Colon (tissue), 2 donors: ENCODE data around the gene PTPRS.
"Not testable (repeated sequence)": the region's sequence is repeated elsewhere in the genome, so short reads cannot be mapped to it uniquely, and the experiment has no call there.

Source experiments
- FAIRE-seq: peaks from 2 replicates; lab custom pipeline; 2012; peaks lifted over from hg19 to GRCh38; lab: Jason Lieb, UNC
- donor health status: control.
- donor health status: control.

The PTPRS gene

GRCh38 chr19:5340637-5341447 lies at the start of gene PTPRS:
Gene PTPRS, minus strand, starts transcription at chr19:5340812. Its CDS starts 54,672 bp downstream, at chr19:5286140.
- FAIRE-seq: no peak

- no peak for FAIRE-seq
Measured at GRCh38 chr19:5389353-5389752, 48.7 kb upstream of the PTPRS start.

DNA sequence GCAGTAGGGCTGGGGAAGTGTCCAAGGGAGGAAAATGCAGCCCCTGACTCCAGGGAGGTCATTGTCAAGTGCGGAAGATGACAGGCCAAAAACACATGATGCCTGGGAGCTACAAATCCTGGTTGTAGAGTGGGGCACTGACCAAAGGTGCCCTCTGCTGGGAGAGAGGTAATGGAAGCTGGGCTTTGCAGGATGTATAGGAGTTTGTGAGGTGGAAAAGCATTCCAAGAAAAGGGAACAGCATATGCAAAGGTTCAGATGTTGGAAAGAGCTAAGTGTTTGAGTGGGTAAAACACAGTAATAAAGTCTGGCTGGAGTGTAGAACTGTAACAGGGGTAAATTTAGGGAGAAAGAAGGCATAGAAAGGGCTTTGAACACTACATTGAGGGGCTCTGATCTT lies 46.9 kb upstream of the PTPRS start:
- FAIRE-seq: no peak

GRCh38 chr19:5386841-5387240 lies 46.2 kb upstream of the PTPRS start:
- no peak for FAIRE-seq

DNA sequence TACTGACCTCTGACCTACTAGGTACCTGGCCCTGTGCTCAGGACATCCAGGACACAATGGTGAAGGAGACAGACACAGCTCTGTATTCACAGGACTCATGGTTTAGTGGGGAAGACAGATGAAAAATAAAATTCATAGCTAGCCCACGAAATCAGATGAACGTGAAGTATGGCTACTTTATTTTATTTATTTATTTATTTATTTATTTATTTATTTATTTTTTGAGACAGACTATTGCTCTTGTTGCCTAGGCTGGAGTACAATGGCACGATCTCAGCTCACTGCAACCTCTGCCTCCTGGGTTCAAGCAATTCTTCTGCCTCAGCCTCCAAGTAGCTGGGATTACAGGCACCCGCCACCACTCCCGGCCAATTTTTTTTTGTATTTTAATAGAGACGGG lies 40.6 kb upstream of the PTPRS start:
- FAIRE-seq: not testable (repeated sequence)

- no peak for FAIRE-seq
Measured at GRCh38 chr19:5380215-5380919, 39.8 kb upstream of the PTPRS start.

DNA sequence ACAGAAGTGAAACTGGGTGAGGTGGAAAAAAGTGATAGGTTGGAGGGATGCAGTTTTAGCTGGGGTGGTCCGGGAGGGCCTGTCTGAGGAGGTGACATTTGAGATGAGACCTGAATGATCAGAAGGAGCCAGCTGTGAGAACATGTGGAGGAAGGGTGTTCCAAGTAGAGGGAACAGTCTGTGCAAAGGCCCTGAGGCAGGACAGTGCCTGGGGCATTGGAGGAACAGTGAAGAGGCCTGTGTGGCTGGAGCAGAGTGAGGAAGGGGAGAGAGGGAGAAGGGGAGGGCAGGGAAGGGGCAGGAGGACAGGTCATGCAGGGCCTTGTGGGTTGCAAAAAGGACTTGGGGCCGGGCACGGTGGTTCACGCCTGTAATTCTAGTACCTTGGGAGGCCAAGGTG lies 36.3 kb upstream of the PTPRS start:
- FAIRE-seq: no peak

DNA sequence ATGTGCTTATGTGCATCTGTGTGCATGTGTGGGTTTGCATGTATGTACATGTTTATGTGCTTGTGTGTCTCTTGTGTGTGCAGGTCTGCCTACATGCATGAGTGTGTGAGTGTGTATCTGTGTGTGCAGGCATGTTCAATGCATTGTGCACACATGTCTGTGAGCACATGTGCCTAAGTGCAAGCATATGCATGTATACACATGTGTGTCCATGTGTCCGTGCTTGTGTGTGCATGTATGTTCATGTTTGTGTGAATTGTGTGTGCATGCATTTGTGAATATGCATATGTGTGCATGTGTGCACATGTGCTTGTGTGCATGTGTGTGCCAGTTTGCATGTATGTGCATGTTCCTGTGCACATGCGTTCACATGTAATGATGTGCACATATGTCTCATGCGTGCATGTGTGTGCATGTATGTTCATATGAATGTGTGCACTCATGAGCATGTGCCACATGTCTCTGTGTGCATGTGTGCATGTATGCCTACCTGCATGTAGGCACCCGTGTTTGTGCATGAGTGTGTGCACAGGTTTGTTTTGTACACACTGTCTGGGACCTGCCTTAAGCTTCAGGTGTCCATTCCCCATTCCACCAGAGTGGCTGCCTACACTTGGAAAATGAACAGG lies 32.1 kb upstream of the PTPRS start:
- no peak for FAIRE-seq

DNA sequence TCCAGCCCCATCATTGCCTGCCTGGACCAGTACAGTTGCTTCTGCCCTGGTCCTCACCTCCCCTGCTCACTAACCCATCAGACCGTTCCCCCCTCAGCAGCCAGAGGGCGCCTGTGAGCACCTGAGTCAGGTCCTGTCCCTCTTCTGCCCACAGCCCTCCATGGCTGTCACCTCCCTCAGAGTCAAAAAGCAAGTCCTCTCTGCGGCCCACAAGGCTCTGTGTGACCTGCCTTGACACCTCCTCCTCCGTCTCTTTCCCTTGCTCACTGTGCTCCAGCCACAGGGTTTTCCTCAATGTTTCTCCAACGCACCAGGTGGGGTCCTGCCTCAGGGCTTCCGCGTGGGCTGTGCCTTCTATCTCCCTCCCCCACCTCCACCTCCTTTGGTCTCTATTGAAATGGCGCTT lies 29.4 kb upstream of the PTPRS start:
- no peak for FAIRE-seq

DNA sequence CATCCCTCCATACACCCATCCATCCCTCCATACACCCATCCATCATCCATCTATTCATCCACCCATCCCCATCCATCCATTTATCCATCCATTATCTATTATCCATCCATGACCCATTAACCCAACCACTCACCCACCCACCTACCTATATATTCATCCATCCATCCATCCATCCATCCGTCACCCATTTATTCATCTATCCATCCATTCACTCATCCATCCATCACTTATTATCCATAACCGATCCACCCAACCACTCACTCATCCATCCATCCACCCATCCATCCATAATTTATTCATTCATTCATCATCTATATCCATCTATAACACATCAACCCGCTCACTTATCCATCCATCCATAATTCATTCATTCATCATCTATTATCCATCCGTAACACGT lies 28.7 kb upstream of the PTPRS start:
- no peak for FAIRE-seq

DNA sequence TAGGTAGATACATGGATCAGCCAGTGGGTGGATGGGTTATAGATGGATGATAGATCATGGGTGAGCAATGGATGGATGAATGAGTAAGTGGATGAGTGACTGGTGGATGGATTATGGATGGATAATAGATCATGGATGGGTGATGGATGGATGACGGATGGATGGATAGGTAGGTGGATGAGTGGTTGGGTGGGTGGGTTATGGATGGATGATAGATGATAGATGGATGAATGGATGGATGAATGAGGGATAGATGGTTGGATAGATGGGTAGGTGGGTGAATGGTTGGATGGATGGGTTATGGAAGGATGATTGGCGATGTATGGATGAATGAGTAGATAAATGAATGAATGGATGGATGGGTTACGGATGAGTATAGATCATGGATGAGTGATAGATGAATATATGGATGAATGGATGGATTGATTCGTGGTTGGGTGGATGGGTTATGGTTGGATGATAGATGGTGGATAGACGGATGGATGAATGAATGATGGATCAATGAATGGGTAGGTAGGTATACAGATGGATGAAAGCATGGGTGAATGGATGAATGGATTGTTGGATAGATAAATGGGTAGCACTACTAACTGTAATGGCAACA lies 27.0 kb upstream of the PTPRS start:
- FAIRE-seq: no peak

DNA sequence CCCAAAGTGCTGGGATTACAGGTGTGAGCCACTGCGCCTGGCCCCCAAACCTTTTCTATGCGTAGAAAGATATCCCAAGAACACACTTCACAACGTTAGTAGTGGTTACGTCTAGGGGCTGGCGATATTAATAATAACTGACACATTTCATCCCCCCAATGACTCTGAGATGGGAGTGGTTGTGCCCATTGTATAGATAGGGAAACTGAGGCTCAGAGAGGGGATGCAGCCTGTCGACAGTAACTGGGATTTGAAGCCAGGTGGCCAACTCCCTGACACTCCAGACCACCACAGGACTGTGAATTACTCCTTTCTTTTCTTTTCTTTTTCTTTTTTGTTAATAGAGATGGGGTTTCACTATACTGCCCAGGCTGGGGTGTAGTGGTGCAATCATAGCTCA lies 25.3 kb upstream of the PTPRS start:
- no peak for FAIRE-seq

GRCh38 chr19:5364674-5365073 lies 24.1 kb upstream of the PTPRS start:
- FAIRE-seq: no peak

GRCh38 chr19:5361839-5362238 lies 21.2 kb upstream of the PTPRS start:
- FAIRE-seq: not testable (repeated sequence)

- no peak for FAIRE-seq
Measured at GRCh38 chr19:5361407-5361806, 20.8 kb upstream of the PTPRS start.

GRCh38 chr19:5360003-5360780 lies 19.6 kb upstream of the PTPRS start:
- no peak for FAIRE-seq

DNA sequence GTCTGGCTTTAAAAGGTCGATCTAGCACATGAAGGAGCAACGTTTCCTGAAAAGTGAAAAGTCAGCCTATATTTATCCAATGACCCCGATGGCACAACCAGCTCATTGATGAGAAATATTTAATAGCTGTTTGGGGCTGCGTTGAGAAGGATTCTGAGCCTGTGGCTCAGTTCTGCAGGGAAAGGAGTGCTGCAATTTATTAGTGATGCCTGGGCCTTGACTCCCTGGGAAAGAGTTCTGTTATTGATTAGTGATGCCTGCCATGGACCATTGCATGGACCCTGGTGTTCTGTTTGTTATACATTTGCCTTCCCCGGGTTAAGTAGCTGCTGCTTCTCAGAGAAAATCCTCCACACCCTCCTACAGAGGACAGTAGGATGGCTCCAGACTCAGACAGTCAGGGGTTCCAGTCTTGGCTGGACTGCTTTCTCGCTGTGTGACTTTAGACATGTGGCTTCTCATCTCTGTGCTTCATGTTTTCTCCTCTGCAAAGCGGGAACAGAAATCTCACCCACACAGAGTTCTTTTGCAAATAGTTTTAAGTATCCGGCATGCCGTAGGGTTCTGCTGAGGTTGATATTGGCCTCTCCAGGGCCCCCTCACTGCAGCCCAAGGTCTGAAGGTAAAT lies 17.7 kb upstream of the PTPRS start:
- no peak for FAIRE-seq

DNA sequence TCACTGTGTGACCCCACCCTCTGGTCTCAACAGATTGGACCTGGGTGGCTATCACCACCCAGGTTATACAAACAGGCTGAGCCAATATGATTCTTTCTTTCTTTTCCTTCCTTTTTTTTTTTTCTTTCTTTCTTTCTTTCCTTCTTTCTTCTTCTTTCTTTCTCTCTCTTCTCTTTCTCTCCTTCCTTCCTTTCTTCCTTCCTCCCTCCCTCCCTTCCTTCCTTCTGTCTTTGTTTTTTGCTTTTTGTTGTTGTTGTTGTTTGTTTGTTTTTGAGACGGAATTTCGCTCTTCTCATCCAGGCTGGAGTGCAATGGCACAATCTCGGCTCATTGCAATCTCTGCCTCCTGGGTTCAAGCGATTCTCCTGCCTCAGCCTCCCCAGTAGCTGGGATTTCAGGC lies 17.0 kb upstream of the PTPRS start:
- FAIRE-seq: no peak

DNA sequence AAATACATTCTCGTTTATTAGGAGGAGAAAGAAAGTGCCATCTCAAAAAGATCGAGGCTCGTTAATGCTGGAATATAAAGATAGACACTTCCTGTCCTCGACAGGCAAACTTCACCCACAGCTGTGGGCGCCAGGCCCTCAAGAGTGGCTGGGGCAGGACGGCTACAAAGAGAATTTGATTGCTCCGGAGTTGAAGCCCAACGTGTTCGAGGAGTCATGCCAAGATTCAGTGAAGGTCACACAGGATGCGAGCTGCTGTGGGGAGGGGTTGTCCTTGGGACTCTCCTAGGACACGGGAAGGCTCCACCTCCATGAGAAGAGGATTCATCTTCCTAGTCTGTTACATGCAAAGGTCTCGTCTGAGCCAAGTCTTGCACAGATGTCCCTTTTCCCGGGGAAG lies 16.3 kb upstream of the PTPRS start:
- FAIRE-seq: no peak

DNA sequence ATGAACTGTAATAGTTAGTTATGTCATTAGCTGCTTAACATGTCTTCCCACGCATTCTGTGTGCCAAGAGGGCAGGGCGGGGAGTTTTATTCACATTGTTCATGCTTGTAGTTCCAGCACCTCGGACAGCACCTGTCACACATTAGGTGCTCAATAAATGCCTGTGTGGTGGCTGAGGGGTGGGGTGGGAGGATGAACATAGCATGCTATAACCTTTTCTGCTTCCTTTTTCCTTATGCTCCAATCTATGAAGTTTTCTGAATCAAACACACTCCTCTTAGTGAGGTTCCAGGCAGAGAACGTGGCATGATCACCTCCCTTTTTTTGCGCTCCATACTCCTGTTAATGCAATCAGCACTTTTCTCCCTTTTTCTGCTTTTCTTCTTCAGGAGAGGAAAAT lies 15.8 kb upstream of the PTPRS start:
- FAIRE-seq: no peak

DNA sequence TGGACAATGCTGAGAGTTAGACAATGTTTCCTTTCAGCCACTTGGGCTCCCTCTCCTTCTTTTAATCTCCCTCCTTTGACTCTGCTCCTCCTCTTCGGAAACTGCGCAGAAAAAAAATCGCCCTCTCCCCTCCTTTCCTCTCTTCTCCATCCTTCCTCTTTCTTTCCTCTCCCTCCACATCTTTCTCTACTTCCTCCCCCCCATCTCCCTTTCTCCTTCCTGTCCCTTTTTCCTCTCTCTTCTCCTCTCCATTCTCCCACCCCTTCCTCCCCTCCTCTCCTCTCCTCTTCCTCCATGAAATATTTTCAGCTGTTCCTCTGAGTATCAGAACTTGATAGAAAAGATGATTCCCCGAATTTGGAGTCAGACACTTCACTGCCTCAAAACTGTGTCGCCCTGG lies 15.1 kb upstream of the PTPRS start:
- no peak for FAIRE-seq

DNA sequence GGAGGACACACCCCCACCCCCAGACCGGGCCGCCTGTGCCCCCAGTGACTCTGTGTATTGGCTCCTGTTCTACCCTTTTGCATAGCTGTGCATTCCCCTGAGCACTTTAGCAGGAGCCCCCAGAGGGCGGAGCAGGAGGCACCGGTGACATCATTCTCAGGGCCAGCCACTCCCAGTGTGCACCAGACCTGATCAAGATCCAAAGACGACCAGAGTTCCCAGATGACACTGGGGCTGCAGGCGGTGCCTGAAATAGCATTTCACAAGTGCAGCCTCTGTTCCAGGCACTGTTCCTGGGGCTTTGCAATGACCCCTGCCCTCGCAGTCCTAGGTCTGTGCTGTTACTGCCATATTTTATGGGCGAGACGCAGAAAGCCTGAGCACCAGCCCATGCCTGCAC lies 14.5 kb upstream of the PTPRS start:
- no peak for FAIRE-seq
